ENCODE measurements around the gene ZNF772. TPM values are rescaled to one million over a fixed set of nuclear protein-coding genes. Genes with fewer than 3 reads are reported as not detected.

Gene ZNF772
- polyA plus RNA-seq, 1 donor (not counting 4 experiments of a cell fraction or from before 2014, with no cell fraction given) = 5.2 TPM

GRCh38 chr19:57465680-57466381 lies 11.5 kb downstream of the ZNF772 start:
- Histone ChIP-seq H3K36me3 (ENCODE audit: control insufficient read depth in 2 of 2, extremely low read depth in 1 of 2, insufficient read depth in 2 of 2, low read length in 2 of 2) (peaks cover 0 to 3% of the 10 kb centered on the region in 2 experiments), H3K4me2 (ENCODE audit: control insufficient read depth, extremely low read depth, insufficient read depth, low read depth, low read length) (no peak overlapping the region), H3K79me2 (ENCODE audit: control insufficient read depth, insufficient read depth, low read length) (no peaks in the 10 kb centered on the region), H4K20me1 (ENCODE audit: control insufficient read depth, extremely low read depth, insufficient read depth, low read length) (no peaks in the 10 kb centered on the region), H3K4me1 (ENCODE audit: control insufficient read depth, extremely low read depth, insufficient read depth, low read length) (no peaks in the 10 kb centered on the region), H3K9me1 (ENCODE audit: control insufficient read depth, extremely low read depth, insufficient read depth, low read length) (no peaks in the 10 kb centered on the region), H3K27me3 (ENCODE audit: control insufficient read depth, extremely low read depth, insufficient read depth, low read length) (no peaks in the 10 kb centered on the region), H2AFZ (ENCODE audit: control insufficient read depth, low read length) (no peak overlapping the region), H3K27ac (ENCODE audit: control insufficient read depth, insufficient read depth, low read length) (no peak overlapping the region), H3K9ac (ENCODE audit: control insufficient read depth, extremely low read depth, insufficient read depth, low read length) (no peak overlapping the region), H3K4me3 (ENCODE audit: control insufficient read depth in 2 of 3, extremely low read depth in 1 of 3, insufficient read depth in 2 of 3, low read depth in 1 of 3, low read length in 3 of 3) (no peak overlapping the region), H3K9me3 (ENCODE audit: control insufficient read depth, low read depth, low read length) (peaks cover 4% of the 10 kb centered on the region)
- DNase-seq (ENCODE audit: low read depth, low spot score) (peak; percentile 7), FAIRE-seq (peak; percentile 73)
- TF ChIP-seq, protein P1, sequence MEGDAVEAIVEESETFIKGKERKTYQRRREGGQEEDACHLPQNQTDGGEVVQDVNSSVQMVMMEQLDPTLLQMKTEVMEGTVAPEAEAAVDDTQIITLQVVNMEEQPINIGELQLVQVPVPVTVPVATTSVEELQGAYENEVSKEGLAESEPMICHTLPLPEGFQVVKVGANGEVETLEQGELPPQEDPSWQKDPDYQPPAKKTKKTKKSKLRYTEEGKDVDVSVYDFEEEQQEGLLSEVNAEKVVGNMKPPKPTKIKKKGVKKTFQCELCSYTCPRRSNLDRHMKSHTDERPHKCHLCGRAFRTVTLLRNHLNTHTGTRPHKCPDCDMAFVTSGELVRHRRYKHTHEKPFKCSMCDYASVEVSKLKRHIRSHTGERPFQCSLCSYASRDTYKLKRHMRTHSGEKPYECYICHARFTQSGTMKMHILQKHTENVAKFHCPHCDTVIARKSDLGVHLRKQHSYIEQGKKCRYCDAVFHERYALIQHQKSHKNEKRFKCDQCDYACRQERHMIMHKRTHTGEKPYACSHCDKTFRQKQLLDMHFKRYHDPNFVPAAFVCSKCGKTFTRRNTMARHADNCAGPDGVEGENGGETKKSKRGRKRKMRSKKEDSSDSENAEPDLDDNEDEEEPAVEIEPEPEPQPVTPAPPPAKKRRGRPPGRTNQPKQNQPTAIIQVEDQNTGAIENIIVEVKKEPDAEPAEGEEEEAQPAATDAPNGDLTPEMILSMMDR (optimal IDR thresholded peaks at IDR 0.05 in 1 of 3, IDR thresholded peaks at IDR 0.05 in 1 of 3, conservative IDR thresholded peaks at IDR 0.05 in 1 of 3; ENCODE audit: extremely low read depth in 1 of 3, insufficient read depth in 2 of 3, low read length in 3 of 3) = peak; percentile 58 to 69 (median 69)
- no peak for TF ChIP-seq EZH2 (IDR thresholded peaks at IDR 0.05; ENCODE audit: low read length)
- dilution Hi-C loops (cut with MboI; ENCODE audit: extremely low pct_ligation_motif_present, low sequenced_read_pairs) = no loop called here

DNA sequence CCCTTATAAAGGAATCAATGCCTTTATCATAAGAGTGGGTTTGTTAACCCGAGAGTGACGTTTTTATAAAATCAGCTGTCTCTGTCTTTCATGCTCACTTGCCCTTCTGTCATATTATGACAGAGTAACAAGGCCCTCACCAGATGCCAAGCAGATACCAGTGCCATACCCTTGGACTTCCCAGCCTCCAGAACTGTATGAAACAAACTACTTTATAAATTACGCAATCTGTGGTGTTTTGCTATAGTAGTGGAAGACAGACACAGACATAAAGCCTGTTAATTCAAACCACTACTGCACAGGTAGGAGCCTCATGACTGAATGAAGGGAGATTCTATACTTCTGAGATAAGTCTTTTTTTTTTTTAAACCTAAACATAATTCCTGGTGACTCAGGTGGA lies 25.1 kb downstream of the ZNF772 start:
- H3K9me3 ChIP-seq (ENCODE audit: control insufficient read depth, low read depth, low read length) = no peaks in the 10 kb centered on the region
- dilution Hi-C loops (cut with MboI; ENCODE audit: extremely low pct_ligation_motif_present, low sequenced_read_pairs) = no loop called here

More for the DNA sequence above, 25.1 kb downstream of the ZNF772 start:
- no peak for DNase-seq (ENCODE audit: low read depth, low spot score)
- TF ChIP-seq, protein P1 (optimal IDR thresholded peaks at IDR 0.05 in 1 of 3, IDR thresholded peaks at IDR 0.05 in 1 of 3, conservative IDR thresholded peaks at IDR 0.05 in 1 of 3; ENCODE audit: extremely low read depth in 1 of 3, insufficient read depth in 2 of 3, low read length in 3 of 3) = no peak
- TF ChIP-seq EZH2 (IDR thresholded peaks at IDR 0.05; ENCODE audit: low read length) = no peak
- no peak overlapping the region for H3K27ac ChIP-seq (ENCODE audit: control insufficient read depth, insufficient read depth, low read length)
- H3K4me3 ChIP-seq (ENCODE audit: control insufficient read depth in 2 of 3, extremely low read depth in 1 of 3, insufficient read depth in 2 of 3, low read depth in 1 of 3, low read length in 3 of 3) = no peak overlapping the region
- H3K36me3 ChIP-seq (ENCODE audit: control insufficient read depth in 2 of 2, extremely low read depth in 1 of 2, insufficient read depth in 2 of 2, low read length in 2 of 2) = no peaks in the 10 kb centered on the region
- no peak for FAIRE-seq
- no peaks in the 10 kb centered on the region for H3K9me1 ChIP-seq (ENCODE audit: control insufficient read depth, extremely low read depth, insufficient read depth, low read length)
- H4K20me1 ChIP-seq (ENCODE audit: control insufficient read depth, extremely low read depth, insufficient read depth, low read length) = no peaks in the 10 kb centered on the region
- no peaks in the 10 kb centered on the region for H3K27me3 ChIP-seq (ENCODE audit: control insufficient read depth, extremely low read depth, insufficient read depth, low read length)
- no peaks in the 10 kb centered on the region for H3K4me1 ChIP-seq (ENCODE audit: control insufficient read depth, extremely low read depth, insufficient read depth, low read length)
- no peak overlapping the region for H2AFZ ChIP-seq (ENCODE audit: control insufficient read depth, low read length)
- H3K4me2 ChIP-seq (ENCODE audit: control insufficient read depth, extremely low read depth, insufficient read depth, low read depth, low read length) = no peak overlapping the region
- no peaks in the 10 kb centered on the region for H3K79me2 ChIP-seq (ENCODE audit: control insufficient read depth, insufficient read depth, low read length)
- no peak overlapping the region for H3K9ac ChIP-seq (ENCODE audit: control insufficient read depth, extremely low read depth, insufficient read depth, low read length)

All from keratinocyte (primary cell).